ENCODE measurements around the gene GAS2.

GAS2 gene

DNA sequence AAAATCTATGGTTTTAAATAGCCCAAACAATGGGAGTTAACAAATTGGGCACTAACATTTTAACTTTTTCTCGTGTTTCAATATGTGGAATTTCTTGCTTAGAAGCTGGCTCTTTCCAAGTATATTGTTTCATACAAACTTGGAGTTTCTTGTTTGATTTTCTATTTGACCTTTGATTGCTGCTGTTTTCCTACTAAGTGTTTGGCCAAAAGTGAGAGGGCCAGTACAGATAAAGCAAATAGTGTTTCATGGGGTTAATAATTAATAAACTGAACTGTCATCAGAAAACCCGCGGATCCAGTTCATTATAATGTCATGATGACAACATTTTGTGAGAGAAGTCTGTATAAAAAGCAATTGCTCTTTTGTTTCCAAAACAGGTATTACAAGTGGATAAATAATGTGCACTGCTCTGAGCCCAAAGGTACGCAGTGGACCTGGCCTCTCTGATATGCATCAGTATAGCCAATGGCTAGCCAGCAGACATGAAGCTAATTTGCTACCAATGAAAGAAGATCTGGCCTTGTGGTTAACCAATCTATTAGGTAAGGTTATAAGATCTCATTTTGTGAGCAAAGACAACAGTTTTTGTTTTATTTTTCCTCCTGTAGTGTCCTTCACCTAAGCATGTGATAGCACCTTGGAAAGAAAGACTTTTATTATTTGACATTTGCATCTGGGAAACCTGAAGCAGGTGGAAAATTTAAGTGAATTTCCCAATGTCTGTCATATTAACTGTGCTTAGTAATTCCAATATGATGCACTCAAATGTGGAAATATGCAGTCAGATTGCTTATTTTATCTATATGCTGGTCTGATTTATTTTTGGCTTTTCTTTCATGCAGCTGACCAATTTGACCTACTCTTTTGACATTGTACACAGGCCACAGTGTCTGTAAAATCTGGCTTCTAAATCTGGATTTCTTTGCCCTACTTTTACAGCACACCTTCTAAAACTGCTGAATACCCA lies 8.3 kb downstream of the GAS2 start:
- DNase-seq (ENCODE audit: low read depth in 2 of 2), result no peak

DNA sequence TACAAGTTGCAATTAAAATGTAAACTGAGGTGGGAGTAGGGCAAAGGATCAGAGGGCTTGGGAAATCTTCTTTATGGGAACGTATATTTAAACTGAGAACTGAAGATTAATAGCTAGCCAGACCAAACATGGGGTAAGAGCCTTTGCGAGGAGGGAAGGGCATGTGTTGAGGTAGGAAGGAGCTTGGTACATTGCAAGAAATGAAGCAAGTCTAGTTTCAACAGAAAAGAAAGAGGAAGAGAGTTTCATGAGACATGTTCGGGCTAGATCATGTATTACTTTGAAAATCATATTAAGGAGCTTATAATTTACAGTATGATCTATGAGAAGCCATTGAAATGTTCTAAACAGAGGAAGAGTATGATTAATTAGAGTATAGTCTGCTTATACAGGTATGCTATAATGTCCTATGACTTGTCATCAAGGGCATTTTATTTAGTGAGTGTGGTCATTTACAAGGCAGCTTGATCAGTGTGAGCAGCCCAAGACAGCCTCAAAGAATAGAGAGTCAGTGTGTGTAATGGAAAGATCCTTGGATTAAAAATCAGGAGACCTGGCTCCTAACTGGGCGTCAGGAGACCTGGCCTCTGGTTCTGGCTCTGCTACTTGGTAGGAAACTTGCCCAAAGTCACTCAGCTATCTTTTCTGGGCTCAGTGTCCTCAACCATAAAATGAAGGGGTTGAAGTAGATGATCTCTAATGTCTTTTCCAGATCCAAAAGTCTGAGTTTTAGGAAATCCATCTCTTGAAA lies 10.9 kb downstream of the GAS2 start:
- DNase-seq (ENCODE audit: low read depth in 2 of 2), result no peak

DNA sequence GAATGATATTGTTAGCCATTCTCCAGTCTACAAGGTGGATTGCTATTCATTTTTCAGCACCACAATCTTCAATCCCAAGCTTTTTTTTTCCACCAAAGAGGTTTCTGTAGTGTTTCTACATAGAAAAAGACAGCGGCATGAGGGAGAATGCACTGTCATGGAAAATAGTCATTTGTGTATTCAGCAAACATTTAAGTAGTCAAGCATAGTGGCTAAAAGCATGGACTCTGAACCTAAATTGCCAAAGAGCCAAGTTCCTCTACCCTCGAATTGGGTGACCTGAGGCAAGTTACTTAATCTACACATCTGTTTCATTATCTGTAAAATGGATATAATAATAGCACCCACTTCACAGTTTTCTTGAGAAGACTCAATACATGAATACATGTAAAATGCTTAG lies 14.2 kb downstream of the GAS2 start:
- DNase-seq (ENCODE audit: low read depth in 2 of 2), result no peak

DNA sequence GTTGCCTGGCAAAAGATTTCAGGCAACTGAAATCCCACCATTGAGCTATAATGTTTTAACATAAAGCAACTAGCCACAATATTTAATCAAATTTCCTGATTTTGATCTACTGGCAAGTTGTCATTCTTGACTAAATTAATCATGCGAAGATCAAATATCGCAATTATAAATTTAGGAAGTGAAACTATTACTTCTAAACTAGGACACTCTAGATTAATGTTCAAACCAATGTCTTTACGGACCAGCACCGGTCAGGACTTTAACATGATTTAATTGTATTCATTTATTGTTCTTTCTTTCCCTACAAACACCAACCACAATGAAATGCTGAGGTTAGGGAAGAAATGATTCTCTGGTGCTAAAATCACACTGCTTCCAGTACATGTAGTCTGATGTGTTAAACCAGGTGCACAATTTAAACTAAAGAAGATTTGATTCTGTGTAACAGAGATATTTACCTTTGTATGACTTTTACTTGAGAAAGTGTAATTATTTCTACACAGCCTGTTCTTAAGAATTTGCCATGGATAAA lies 14.9 kb downstream of the GAS2 start:
- no peak for DNase-seq (ENCODE audit: low read depth in 2 of 2)

DNA sequence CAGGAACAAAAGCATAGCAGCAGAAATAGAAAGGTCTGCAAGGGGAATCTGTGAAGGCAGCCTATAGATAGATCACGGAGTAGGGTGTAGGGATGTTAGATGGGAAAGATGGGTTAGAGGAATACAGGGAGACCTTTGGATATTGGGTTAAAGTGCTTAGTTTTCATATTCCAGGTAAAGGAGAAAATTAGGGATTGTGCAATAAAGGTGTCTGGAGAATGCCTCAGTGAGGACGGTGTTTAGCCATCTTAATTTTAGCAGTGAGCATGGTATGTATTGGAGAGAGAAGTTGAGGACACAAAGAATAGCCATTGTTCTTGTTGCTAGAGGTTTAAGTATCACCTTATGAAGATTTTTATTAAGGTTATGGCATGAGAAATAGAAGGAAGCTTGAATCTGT lies 17.7 kb downstream of the GAS2 start:
- no peak for DNase-seq (ENCODE audit: low read depth in 2 of 2)

DNA sequence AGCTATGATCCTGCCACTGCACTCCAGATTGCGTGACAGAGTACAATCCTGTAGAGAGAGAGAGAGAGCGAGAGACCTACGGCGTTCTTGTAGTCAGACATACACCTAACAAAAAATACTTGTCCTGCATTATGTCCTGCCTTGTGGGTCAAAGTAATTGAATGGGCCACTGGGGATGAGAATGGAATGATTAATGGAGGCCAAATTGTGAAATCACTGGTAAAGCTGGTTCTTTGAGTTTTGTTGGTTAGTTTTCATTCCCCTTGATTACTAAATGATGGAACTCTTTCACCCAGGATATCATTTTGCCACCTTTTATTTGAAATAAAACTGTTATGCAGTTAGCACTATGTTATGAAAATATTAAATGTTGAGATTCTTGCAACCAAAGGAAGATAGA lies 18.7 kb downstream of the GAS2 start:
- no peak for DNase-seq (ENCODE audit: low read depth in 2 of 2)

DNA sequence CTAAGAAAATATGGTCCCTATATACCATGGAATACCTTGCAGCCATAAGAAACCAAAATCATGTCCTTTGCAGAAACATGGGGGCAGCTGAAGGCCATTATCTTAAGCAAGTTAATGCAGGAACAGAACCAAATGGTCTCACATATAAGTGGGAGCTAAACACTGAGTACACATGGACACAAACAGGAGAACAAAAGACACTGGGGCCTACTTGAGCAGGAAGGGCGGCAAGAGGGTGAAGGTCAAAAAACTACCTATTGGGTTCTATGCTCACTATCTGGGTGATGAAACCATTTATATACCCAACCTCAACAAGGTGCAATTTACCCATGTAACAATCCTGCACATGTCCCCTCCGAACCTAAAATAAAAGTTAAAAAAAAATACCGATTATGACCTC lies 22.5 kb downstream of the GAS2 start:
- DNase-seq (ENCODE audit: low read depth in 2 of 2), result no peak

DNA sequence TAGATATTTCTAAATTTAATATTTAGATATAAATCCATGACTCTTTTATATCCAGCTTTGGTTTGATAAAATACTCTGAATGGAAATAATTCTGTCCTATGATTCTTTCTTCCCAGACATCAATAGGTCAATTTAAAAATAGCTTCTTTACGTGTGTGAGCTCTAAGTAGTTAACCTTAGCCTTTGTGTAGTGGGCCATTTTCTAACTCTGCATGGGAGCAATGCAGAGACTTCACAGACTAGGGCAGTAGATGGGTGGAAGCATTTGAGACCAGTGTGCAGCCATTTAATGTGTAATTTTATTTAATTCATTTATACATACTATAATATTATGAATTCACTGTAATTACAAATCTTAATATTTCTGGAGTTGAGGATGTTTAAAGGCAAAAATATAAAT lies 23.8 kb downstream of the GAS2 start:
- no peak for DNase-seq (ENCODE audit: low read depth in 2 of 2)

DNA sequence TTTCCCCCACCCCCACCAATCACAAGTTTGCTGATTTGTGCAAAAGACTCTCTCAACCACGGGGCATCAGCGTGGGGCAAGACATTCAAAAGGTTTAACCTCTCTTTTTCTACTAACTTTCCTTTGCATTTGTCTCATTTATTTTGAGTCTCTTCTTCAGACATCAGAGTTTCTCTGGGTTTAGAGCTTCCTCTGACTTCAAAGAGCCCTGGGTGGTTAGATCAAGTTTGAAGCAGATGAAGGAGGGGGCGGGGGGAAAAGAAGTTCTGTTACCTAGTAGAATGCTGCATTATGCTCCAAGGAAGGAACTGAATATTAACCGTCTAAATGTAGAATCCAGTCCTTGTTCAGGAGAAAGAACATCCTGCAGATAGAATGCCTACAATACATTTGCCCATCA lies 24.5 kb downstream of the GAS2 start:
- no peak for DNase-seq (ENCODE audit: low read depth in 2 of 2)

DNA sequence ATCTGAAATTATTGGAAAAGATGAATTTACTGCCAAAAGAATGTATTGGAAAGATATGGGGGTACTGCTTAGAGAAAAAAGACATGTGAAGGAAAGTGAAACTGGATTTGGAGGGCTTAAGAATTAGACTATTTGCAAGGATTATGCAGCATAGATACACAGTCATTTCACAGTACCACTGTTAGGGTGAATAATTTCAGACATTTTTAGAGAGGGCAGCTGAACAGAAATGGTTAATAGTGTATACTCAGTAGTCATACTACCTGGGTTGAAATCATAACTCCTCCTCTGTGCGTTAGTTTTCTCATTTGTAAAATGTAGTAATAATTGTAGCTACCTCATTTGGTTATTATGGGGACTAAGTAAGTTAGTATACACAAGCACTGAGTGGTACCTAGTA lies 33.0 kb downstream of the GAS2 start:
- DNase-seq (ENCODE audit: low read depth in 2 of 2), result no peak

DNA sequence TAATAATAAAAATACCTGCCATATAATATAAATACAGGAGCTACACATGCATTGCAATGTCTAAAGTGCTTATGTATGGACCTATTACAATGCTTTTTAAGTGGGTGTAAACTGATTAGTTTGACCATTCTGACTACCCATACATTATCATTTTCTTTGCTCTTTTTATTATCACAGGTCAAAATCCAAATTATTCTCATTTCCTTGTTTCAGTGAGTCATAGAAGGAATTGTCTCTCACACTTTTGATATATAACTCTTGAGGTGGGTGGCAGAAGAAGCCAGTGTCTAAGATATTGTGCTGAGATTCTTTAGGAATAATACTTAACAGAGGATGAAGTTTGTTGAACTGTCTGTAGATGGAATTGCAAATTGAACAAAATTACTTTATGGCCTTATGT lies 35.6 kb downstream of the GAS2 start:
- DNase-seq (ENCODE audit: low read depth in 2 of 2), result no peak

DNA sequence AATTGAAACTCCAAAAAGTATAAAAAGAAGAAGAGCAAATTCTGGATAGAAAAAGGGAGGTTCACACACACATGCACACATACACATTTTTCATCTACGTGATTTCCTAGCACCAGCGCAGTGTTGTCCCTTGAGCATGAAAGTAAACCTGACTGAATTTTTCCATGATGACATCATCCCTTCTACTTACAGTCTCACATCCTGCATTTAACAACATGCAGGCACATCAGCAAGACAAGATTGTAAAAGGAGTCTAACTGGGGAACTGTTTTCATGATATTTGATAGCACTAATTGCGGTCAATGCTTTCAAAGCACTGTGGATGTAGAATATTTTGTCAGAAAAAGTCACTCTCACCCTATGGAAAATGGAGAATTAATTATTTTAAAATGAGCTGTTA lies 36.6 kb downstream of the GAS2 start:
- DNase-seq (ENCODE audit: low read depth in 2 of 2), result no peak

DNA sequence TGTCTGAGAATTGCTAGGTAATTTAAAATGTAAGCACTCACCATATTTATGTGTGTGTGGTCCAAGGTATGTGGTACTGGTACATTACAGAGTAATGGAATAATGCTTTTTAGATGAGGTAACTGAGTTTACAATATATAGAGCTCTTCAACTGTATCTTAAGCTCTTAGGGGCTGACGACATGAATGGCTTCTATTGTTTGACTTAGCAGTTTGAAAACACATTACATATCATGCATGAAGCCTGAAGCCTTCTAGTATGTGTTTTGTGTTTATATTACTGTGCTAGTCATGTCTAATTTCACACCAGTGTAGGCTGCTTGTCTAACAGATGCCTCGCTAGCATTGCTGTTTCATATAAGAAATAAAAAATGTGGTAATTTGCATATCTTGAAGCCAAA lies 37.2 kb downstream of the GAS2 start:
- DNase-seq (ENCODE audit: low read depth in 2 of 2), result no peak

DNA sequence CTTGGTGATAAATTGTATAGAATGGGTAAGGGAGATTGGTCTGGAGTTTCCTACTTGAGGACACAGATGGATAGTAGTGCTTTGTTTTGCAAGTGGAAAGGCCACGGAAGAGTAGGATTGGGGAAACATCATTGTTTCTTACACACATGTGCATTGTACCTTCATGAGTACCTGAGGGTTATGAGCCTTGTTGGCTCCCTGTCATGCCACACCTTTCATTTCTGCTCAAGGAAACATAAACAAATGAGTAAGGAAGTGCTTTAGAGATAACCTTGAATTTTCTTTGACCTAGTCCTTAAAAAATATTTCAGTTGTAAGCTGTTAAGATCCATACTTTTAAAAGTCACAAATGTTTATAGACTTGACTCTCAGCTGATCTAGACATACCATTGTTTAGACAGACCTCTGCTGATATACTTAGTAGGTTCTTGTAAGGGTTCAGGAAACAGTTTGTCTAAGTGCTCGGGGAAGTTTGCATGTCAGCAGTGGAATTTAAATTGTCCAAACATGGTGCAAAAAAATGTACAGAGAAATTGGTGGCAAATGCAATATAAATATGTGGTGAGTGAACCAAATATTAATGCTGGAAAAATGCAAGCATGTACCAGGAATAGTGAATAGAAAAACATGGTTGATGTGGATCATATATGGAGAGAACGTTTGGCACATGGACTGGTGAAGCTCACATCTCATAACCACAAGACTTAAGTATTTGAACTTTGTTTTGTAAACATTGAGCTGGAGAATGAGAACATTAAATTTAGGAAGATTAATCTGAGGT lies 40.9 kb downstream of the GAS2 start:
- no peak for DNase-seq (ENCODE audit: low read depth in 2 of 2)

DNA sequence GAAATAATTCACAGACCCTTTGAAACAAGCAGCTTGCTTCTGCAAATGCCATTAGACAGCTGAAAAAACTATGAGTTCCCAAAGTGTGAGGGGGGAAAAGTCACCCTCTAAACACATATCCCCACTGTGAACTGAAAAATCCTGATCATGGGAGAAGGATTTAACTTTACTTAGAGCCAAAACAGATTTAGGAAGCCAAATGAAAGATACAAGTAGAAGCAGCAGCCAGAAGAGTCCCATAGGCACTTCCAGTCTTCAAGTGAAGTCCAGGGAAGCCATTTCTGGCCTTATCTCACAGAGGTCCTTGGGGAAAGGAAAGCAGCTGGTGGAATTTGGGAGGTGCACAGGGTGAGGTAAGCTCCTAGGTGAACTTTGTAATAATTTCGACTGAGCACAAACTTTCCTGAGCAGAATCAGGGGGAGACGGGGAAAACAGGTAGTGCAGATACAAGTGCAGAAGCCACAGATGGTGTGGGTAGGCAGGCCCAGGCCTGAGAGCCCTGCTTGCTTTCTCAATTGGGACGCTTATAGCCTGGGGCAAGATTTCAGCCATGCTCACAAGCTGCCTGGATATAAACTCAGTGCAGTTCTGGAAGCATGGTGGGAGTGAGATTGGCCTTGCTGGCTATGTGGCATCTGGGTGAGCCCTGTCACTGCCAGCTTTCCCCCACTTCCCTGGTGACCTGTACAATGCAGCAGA lies 44.8 kb downstream of the GAS2 start:
- no peak for DNase-seq (ENCODE audit: low read depth in 2 of 2)

DNA sequence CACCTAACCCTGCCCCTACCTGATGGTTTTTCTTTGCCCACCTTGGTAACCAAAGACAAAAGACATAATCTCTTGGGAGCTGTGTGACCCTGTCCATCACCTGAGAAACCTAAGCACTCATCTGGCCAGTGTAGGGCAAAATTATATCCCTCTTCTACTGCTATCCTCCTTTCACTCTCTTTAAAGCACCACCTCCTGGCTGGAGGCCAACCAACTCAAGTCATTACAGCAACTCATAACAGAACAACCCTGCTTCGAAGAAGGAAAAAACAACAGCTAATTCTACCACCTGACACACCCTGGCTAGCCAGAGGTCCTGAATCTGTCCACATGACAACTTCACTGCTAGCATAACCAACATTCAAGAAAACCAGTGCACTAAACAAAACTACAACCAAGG lies 45.5 kb downstream of the GAS2 start:
- no peak for DNase-seq (ENCODE audit: low read depth in 2 of 2)

DNA sequence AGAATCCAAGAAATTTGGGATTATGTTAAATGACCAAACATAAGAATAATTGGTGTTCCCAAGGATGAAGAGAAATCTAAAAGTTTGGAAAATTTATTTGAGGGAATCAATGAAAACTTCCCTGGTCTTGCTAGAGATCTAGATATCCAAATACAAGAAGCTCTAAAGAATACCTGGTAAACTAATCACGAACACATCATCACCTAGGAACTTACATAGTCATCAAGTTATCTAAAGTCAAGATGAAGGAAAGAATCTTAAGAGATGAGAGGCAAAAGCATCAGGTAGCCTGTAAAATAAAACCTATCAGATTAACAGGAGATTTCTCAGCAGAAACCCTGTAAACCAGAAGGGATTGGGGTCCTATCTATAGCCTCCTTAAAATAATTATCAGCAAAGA lies 46.9 kb downstream of the GAS2 start:
- DNase-seq (ENCODE audit: low read depth in 2 of 2), result no peak

DNA sequence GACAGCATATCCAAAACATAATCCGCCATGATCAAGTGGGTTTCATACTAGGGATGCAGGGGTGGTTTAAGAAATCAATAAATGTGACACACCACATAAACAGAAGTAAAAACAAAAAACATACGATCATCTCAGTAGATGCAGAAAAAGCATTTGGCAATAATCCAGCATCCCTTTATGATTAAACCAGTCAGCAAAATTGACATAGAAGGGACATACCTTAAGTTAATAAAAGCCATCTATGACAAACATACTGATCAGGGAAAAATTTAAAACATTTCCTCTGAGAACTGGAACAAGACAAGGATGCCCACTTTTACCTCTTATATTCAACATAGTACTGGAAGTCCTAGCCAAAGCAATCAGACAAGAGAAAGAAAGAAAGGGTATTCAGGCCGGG lies 49.6 kb downstream of the GAS2 start:
- DNase-seq (ENCODE audit: low read depth in 2 of 2), result no peak

DNA sequence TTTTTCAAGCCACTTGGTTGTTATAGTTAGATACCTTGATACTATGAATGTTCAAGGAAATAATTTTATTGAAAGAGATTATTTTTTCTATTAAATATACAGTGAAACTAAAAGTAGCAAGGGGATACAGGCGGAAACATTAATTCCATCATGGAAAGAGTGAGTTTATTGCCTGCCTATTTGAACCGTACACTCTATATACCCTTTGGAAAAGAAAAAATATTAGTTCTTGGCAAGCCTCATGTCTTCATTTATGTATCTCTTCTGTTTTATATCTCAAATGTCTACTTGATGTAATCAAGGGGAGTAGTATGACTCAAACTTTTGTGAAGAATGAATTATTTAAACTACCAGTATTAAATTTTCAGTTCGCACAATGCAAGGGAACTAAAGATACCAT lies 54.0 kb downstream of the GAS2 start:
- DNase-seq (ENCODE audit: low read depth in 2 of 2), result no peak

DNA sequence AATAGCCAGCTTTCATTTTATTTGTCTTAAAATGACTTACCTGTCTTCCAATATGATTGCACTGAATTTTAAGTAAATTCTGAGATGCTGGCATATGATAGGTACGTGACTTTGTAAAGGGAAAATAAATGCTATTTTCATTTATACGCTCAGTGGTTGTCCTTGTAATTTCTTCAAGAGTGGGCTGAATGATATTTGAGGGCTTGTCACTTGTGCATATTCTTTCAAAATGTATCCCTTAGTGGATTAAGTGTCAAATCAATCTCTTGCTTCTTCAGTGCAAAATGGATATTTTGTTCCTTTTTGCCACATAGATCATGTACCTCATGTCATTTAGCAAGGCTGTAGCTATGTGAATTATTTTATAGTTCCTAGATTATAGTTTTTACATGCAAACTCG lies 56.9 kb downstream of the GAS2 start:
- DNase-seq (ENCODE audit: low read depth in 2 of 2), result no peak

DNA sequence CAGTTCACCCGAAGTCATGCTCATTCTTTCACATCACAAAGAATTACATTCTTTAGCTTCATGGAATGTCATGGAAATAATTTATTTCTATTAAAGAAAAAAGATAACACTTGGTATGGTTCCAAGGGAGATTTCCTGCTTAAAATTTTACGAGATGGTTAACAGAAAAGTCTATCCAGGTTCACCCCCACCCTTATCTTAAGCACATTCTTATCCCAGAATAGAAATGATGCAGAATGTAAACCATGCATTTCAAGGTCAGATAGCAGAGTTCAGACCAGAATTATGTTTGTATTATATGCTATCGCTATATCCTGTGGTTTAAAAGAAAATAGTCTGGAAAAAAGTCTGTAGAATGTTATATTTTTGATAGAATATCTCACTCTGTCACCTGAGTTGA lies 58.7 kb downstream of the GAS2 start:
- no peak for DNase-seq (ENCODE audit: low read depth in 2 of 2)

Data from stimulated activated CD8-positive, alpha-beta memory T cell treated with anti-CD3 and anti-CD28 coated beads, Interleukin-2, amount 100 ng/mL, for 1 hour (primary cell).